GM18861 (cell line): ENCODE data around the gene SGK1.
"Not testable (repeated sequence)": the region's sequence is repeated elsewhere in the genome, so short reads cannot be mapped to it uniquely, and the experiment has no call there.

Experiments
- ATAC-seq: cut with Tn5 transposase; IDR thresholded peaks from one replicate; pipeline ENCODE4 v1.9.1; 2021; ENCODE audit not compliant: unreplicated experiment

The SGK1 gene

DNA sequence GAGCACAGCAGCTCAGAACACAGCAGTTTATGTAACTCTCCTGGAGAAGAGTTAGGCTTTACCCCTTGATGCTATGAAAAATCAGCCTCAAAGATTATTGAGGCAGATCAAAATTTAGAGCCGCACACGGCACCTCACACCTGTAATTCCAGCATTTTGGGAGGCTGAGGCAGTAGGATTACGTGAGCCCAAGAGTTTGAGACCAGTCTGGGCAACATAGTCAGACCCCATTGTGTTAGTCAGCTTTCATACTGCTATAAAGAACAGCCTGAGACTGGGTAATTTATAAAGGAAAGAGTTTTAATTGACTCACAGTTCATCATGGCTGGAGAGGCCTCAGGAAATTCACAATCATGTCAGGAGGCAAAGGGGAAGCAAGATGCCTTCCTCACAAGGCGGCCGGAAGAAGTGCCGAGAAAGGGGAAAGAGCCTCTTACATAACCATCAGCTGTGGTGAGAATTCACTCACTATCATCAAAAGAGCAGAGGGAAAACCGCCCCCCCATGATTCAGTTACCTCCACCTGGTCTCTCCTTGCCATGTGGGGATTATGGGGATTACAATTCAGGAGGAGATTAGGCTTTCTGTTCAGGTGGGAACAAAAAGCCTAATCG lies 87.7 kb downstream of the SGK1 start:
- no peak for ATAC-seq

DNA sequence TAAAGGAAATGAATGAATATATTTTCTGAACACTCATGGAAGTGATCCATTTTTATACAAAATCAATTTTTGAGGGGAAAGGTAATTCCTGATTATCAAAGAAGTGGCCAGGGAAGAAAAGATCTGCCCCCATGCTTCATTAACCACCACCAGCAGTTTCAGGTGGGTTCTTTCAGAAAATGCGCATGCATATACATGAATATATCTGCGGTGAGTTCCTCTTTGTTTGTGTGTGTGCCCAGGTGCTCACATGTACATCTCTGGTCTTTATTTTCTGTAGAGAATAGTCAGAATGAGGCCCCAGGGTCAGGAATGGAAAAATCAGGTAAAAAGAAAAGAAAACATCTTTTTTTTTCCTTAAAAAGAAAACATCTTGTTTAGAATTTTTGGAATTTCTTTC lies 88.4 kb downstream of the SGK1 start:
- no peak for ATAC-seq

DNA sequence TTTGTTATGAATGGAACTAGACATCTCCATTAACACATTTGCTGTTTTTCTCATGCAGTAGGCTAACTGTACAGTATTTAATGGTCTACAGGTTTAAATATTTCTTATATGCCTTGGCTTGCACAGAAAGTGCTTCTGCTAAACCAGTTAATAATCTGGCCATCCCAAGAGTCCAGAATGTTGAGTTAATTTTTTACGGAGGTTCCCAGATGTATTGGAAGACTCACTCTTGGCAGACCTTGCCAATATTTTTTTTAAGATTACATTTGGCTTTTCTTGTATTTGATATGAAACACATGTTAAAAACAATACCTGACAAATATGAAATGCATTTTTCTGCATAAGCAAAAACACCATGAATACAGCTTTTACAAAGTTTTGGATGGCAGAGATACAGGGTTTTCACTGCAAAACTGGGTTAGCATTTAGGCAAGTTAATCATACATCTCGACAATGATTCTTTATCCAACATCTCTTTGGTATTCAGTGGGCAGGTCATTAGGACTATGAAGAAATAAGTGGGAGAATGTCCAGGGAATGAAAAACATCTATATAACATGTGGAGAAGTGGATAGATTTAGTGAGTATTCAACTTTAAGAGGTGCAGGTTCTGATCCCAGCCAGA lies 94.0 kb downstream of the SGK1 start:
- ATAC-seq = no peak

DNA sequence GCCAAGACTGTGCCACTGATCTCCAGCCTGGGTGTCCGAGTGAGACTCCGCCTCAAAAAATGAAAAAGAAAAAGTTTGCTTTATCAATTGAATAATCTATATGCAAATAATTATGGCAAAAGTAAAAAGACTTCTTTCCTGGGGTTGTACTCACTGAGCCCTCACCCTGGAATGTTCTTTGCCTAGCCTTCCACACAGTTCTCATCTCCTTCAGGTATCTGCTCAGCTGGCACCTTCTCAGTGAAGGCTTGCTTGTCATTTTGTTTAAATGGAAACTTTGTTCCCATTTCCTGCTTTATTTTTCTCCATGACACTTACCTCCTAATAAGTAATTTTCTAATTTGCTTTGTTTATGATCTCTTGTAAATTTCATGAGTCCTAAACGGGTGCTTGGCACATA lies 96.7 kb downstream of the SGK1 start:
- ATAC-seq = no peak

DNA sequence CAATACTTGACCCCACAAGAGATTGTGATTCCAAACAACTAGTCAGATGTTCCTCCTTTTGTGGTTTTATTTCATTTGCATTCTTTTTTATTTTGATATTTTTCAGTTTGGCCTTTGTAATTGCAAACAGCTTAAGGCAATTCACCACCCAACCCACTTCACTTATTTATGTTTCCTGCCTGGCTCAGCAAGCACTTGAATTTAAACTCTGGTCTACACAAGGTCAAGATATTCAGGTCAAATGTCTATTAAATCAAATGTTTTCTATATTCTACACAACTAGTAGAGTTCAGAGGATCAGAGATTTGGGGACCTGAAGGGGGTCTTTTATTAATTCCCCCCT lies 100.1 kb downstream of the SGK1 start:
- ATAC-seq = no peak

DNA sequence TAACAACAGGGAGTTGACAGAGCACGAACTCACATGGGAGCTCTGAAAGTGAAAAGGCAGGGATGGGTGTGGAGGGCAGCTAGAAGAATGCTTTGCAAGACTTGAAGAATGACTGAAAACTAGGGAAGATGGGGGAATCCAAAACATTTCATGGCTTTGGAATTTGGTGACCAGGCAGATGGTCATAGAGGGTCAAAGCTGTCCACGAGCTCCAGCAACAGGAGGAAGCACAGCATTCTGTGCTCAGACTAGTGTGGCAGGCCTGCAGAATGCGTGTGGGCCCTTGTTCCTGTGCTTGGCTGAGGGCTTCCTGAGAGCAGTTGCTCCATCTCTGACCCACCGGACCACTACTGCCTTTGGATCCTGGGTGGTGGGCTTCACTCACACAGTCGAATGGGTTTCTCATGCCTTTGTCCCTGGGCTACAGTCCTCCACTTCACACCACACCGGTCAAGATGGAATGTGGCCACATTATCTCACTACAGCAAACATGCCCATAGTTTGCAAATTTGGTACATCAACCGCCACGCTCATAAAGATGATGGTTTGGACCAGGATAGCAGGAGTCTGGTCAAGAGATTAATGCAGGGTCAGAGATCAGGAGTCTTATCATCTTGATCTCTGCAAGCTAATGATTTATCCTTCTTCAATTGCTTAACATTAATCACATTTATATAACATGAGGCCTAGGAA lies 100.7 kb downstream of the SGK1 start:
- no peak for ATAC-seq

DNA sequence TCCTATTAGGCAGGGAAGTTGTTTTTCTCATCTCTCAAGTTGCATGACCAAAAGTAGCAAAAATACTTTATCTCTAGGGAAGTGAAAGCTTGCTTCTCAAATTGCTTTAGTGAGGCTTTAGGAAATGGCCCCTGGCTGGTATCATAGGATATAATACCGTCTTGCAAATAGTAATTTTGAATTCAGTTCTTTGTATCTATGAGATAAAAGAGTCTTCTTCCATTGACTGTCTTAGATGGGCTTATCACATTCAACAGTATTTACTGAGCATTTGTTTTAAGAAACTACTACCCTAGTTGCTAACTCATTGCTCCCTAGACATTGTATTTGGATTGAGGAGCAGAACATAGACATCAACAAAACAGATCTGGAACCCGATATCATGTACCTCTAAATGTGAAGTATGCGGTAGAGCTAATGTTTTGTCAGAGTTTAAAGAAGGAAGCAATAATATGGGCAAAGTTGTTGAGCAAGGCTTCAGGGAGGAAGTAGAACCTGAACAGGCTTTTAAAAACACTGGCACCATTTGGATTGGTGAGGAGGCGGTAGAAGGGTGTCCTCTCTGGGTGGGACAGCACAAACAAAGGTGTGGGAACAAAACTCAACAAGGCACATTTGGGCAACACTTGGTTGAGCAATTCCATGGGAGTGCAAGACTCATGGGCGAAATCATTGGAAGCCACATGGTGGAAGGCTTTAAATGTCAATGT lies 101.5 kb downstream of the SGK1 start:
- ATAC-seq = no peak

DNA sequence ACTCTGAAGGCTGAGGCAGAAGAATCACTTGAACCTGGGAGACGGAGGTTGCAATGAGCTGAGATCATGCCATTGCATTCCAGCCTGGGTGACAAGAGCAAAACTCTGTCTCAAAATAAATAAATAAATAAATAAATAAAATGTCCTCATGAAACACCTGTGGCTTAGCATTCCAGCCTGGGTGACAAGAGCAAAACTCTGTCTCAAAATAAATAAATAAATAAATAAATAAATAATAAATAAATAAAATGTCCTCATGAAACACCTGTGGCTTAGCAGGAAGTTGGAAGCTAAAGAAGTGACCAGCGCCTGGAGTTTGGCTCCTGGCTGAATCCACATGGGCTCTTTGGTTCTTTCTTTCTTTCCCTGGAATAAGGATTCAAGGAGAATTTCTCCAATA lies 104.5 kb downstream of the SGK1 start:
- not testable (repeated sequence) for ATAC-seq

DNA sequence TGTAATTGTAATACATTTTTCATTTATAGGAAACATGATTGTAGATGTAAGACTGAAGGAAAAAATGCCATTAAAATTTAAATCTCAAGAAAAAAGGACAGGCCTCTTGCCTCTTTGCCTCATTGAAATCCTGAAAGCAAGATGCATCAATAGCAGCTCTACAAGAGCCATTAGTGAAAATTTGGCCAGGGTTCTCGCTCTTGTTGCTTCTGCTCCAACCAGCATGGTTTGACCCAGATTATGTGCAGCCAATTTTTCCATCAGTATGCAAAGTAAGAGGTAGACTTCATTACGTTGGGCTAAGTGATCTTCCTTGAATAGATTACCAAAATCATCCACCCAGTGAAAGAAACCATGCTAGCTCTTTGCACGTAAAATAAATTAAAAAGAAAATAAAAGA lies 106.6 kb downstream of the SGK1 start:
- no peak for ATAC-seq

DNA sequence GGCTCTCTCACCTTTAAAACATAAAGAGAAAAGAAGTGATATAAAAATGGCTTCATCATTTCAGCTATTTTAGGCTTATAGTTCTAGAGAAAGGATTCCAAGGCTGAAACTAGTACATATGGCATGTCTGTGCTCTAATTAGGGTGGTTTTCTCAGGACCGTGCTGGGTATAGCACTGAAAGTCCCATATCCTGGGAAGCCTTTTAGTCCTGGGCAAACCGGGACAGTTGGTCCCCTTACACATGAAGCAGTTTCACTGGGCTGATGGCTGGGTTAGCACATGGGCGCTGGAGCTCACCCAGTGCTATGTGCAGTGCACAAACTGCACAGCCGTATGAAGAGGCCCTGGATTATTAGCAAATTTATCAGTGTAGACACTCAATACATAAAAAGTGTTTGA lies 110.5 kb downstream of the SGK1 start:
- ATAC-seq = no peak

DNA sequence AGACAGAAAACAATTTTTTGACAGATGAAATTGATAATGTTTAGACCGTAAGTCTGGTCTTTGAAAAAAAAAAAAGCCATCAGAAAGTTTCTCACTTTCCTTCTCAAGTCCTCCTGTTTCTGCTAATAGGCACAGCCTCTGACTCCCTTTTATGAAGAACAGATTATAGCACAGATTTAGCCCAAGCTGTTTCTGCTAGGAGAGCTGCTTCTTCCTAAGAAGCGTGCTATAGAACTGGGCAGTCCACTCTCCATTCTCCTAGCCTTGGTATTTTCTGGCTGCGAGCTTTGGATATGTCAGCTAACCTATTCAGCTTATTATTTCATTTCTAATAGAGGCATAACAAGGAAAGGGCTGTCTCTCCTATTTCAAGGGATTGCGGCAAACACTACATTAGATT lies 112.5 kb downstream of the SGK1 start:
- no peak for ATAC-seq

DNA sequence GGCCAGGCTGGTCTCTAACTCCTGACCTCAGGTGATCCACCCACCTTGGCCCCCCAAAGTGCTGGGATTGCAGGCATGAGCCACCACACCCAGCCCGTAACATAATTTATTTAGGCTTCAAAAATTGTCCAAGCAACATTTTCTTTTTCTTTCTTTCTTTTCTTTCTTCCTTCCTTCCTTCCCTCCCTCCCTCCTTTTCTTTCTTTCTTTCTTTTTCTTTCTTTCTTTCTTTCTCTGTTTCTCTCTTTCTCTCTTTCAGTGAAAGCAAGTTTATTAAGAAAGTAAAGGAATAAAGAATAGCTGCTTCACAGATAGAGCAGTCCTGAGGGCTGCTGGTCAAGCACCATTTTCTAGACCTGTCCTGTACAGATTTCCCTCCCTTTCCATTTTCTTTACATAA lies 113.2 kb downstream of the SGK1 start:
- ATAC-seq = not testable (repeated sequence)

DNA sequence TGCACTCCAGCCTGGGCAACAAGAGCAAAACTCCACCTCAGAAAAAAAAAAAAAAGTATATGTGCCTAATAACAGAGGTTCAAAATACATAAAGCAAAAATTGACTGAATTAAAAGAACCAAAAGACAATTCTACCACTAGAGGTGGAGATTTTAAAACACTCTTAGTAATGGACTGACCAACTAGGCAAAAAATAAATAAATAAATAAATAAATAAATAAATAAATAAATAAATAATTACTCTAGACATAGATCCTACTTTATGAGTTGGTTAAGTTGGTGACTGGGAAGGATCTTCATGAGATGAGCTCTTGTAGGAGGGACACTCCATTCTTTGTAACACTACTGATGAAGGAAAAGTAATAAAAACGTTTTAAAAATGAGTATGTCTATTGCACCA lies 113.9 kb downstream of the SGK1 start:
- no peak for ATAC-seq

DNA sequence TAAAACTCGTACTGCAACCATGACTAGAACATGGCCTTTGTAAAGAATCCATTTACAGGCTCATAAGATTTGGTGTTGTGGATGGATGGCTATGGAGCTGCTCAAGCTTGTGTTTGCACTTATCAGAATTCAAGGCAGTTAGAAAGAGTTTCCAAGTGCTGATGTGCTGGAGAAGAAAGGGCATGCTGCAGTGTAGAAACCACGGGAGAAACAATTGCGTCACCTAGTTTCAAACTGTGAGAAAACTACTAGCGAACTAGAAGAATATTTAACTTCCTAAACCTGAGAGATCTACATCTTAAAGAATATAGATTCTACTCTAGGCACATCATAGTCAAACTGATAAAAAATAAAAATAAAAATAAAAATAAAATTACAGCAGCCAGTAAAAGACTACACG lies 116.2 kb downstream of the SGK1 start:
- no peak for ATAC-seq

DNA sequence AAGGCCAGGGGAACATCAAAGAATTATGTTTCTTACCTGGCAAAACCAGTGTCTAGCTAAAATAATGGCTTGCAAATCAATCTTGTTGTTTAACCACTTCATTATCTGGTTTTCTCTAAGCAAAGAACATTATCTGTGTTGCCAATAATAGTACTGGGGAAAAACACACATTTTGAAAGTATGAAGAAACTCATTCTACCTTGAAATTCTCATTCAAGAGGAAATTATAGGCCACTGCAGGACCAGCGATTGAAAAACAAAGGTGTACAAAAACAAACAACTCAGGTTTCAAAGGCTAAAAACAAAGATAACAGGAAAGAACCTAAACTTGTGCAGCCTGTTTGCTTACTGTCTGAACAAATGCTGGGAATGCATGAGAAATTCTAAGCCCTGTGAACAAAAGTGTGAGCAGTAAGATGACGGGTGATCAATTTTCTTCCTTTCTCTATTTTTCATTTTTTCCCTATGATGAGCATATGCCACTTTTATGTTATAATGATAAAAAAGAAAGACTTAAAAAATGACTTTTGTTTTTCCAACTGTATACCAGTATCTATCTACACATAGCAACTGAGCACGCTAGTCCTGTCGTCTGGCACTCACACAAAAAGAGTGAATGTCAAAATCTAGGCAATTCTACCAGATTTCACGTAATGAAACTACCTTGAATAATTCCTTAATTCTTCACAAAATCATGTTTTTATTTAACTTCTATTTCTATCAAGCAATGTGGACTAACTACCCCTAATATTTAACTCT lies 117.9 kb downstream of the SGK1 start:
- ATAC-seq = no peak

DNA sequence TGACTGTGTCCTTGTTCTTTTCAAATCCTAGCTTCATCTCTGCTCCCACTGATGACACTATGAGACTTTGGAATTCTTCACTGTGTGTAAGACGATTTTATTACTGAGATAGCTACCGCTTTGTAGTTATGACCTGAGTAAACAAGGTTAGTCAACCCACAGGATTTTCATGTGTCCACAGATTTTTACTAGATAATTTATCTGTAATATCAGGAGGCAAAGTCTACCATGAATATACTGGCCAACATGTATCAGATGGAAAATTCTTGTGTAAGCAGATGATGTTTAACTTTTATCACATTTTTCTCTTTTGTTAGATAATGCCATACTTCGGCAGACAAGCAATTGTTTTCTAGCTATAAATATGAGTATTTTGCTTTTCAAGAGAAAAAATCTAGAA lies 119.8 kb downstream of the SGK1 start:
- no peak for ATAC-seq

DNA sequence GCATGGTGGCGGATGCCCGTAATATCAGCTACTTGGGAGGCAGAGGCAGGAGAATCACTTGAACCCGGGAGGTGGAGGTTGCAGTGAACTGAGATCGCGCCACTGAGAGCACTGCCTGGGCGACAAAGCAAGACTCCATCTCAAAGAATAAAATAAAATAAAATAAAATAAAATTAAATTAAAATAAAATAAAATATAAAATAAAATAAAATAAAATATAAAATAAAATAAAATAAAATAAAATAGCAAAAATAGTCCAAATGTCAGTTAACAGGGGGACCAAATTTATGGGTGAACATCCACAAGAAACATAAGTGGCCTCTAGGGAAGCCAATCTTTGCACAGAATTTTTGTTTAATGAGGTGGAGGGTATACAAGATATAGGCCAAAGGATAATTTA lies 120.2 kb downstream of the SGK1 start:
- ATAC-seq = not testable (repeated sequence)

DNA sequence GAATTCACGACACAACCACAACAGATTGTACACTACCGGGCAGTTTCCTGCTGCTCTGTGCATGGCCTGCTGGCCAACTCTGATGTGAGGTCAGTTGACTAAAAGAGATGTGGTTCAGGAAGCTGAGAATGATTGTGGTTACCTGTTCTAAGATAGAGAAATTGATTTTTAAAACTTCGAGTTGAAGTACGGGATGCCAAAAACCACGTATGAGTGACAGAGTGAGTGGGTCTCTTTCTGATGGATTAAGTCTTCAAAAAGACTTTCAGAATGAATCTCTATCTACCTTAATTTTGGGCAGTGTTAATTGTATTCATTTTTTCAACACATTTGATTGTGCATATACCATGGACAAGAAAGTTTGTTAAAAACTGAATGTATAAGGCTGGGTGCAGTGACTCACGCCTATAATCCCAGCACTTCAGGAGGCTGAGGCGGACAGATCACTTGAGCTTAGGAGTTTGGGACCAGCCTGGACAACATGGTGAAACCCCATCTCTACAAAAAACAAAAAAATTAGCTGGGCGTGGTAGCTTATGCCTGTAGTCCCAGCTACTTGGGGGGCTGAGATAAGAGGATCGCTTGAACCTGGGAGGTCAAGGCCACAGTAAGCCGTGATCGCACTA lies 121.2 kb downstream of the SGK1 start:
- peak; percentile 82 for ATAC-seq

DNA sequence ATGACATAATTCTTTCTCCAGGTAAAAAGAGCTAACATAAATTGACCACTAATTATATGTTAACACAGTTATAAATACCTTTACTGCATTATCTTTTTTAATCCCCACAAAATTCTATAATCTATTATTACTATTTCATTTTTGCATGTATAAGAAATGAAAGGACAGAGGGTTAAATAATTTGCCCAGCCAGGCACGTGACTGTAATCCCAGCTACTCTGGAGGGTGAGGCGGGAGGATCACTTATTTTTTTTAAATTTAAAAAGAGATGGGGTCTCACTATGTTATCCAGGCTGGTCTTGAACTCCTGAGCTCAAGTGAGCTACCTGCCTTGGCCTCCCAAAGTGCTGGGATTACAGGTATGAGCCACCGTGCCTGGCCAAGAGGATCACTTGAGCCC lies 121.9 kb downstream of the SGK1 start:
- ATAC-seq = no peak

DNA sequence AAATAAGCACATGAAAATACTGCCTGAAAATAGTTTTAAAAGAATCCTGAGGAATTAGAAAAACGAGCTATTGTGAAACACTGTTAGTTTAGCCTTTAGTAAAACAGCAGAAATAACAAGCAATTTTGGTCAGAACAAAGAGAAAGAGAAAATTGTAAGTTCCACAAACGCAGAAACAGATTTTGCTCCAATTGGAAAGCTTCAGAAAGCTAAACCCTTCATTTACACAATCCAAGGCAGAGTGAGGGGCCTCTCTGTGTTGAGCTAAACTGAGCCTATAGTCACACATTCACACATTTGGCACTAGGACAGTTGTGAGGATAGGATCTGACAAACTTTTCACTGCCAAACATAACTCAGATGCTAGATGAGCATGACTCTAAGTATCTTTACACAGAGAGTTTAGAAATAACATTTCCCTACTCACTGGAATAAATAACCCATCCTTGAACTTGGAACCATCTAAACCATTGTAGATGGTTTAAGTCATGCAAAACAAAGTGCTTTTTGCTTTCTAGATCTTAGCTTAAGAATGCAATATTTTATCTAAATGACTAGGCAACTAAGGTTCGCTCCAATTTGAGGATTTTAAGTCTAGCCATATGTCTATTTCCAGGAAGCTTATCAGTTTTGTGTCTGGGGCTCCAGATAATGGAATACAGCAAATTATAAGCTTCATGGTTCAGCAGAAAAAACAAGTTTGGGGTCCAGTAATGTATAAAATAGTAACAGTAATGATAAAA lies 122.6 kb downstream of the SGK1 start:
- ATAC-seq = no peak
